GM18498 (cell line): Measurements from ENCODE around the gene RAB12.
A peak's percentile ranks its signal among the peaks of the same experiment; 100 is the strongest.
"Not testable (repeated sequence)": the region's sequence is repeated elsewhere in the genome, so short reads cannot be mapped to it uniquely, and the experiment has no call there.

Experiments used
- ATAC-seq: cut with Tn5 transposase; IDR thresholded peaks from one replicate; pipeline ENCODE4 v1.9.1; 2021; ENCODE audit warnings: mild to moderate bottlenecking, moderate library complexity; ENCODE audit not compliant: unreplicated experiment

The RAB12 gene, protein sequence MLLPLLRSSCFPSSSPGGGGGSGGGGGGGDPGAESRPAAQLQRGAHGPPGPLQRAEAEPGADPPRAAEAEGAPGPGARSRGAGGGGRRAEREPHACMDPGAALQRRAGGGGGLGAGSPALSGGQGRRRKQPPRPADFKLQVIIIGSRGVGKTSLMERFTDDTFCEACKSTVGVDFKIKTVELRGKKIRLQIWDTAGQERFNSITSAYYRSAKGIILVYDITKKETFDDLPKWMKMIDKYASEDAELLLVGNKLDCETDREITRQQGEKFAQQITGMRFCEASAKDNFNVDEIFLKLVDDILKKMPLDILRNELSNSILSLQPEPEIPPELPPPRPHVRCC

GRCh38 chr18:8608795-8609658 is at the start of gene RAB12:
Gene RAB12, plus strand, starts transcription at chr18:8609437. Its CDS starts 3 bp downstream, at chr18:8609440.
- ATAC-seq: peak; percentile 64

DNA sequence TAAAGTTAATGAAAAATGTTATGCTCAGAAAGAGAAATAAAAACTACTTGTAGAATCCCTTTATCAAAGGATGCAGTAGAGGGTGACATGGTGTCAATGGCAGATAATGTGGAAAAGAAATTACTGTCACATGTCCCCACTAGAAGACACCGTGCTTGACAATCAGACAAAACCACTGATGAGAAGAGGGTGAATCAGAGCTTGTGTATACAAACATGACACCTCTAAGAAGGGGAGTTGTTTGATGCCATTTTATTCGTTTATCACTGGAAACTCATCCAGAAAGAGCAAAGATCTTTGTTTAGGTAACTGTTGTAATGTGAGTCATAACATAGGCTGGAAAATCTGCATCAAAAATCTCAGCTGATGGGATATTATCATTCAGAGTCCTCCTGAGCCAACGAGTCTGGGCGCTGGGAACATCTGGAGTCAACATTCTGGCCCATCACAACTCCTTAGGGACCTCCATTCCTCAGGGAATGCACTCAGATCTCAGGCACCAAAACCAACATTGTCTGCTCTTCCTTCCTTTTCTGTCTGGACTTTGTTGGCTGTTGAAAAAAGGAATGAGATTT is 49.5 kb upstream of the RAB12 start:
- no peak for ATAC-seq

- no peak for ATAC-seq
Observed at GRCh38 chr18:8561123-8561910, 47.9 kb upstream of the RAB12 start.

DNA sequence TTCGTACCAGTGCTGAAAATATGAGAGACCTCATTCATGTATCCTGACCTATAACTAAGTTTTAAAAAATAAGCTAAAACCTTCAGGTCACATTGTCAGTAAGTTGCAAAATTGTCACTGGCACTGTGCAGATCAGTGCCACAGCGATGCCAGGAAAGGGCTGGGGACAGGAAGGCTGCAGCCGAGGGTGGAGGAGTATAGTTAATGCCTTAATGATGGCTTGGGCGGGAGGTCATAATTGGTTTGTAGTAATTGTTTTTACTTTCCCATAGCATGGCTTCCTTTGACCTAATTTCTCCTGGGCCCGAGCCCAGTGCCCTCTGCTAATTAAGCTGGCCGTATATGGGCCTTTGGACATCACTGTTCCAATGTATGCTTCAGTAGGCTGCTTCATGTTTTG is 47.2 kb upstream of the RAB12 start:
- no peak for ATAC-seq

DNA sequence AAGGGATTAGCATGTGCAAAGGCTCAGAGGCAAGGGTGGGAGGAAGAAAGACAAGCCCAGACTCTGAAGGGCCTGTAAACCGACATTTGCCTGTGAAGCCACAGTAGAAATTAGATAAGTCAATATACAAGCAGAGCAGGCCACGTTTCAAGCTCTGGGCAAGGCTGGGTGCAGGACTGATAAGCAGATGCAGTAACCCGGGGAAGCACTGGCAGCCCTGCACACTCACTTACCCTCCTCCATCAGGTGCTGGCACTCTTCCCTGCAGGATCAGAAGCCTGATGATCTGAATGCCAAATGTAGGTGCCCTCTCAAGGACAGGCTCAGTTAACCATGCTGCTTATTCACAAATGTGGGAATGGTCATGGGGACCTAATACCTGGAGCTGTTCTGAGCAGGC is 46.3 kb upstream of the RAB12 start:
- no peak for ATAC-seq

DNA sequence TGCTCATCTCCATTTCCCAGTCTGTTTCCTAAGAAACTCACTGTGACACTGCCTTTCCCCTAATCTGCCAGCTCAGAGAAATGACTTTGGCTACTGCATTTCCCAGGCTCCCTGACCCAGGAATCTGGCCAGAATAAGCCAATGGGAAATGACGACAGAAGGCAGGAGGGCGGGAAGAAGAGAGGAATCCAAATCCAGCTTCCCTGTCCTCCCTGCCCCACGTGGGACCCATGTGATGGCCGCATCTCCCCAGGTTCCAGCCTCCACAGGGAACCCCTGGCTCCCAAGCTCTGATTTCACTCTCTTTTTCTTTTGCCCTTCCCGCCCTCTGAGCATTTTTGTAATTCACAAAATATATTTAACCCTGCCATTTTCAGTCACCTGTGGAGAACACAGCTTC is 37.8 kb upstream of the RAB12 start:
- ATAC-seq: no peak

GRCh38 chr18:8573766-8574165 is 35.5 kb upstream of the RAB12 start:
- not testable (repeated sequence) for ATAC-seq

- no peak for ATAC-seq
Observed at GRCh38 chr18:8584798-8585197, 24.4 kb upstream of the RAB12 start.

DNA sequence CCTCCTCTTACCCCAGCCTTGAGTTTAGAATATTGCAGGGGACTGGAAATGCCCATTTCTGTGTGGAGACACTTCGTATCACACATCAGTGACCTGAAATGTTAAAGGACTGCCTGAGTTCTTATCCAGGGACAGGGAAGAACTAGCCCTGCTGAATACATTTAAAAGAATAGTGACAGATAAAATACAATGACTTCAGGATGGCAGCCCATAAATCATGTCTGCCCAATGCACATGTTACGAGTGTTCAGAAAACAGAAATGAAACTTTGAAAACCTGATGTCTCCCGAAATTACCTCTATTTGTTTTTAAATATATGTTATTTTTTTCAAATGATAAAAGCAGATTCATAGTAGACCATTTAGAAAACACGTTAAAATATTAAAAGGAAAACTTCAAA is 22.3 kb upstream of the RAB12 start:
- no peak for ATAC-seq

DNA sequence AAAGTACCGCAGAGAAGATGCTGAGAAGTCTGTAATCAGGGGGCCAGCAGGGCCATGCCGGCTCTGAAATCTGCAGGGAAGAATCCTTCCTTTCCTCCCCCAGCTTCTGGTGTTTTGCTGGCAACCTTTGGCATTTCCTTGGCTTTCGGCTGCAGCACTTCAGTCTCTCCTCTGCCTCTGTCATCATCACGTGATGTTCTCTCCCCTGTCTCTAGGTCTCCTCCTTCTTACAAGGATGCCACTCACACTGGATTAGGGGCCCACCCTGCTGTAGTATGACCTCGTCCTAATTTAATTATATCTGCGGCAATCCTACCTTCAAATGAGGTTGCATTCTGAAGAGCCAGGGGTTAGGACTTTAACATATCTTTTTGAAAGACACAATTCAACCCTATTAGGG is 13.8 kb upstream of the RAB12 start:
- ATAC-seq: no peak

DNA sequence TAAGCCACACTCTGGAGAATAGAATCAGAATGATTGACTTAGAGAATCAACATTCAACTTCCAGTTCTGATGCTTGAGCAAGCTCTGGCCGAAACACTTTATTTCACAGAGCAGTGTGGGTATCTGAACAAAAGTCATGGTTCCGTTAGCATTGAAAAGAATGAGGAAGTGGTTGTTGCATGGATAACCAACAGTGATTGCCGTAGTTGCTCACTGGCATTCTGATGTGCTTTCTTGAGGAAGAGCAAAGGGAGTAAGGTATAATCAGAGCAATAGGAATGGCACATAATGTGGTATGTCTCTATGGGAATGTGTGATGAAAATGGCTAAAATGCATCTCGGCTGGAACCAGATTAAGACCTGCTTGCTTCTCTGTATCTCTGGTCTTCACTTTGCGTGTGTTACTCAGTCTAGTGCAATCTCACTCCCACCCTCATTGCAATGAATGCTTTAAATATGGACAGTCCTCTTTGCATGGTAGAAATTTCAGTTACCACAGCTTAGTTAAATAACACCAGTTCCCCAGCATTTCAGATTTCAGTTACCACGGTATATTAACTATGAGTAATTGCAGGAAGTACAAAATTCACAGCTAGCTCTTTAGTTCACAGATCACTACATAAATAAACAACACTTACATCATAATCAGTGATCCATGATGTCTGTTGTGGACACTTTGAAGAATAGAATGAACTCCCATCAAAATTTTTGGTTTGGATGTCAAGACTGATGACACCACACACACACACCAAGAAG is 7.8 kb upstream of the RAB12 start:
- peak; percentile 64 for ATAC-seq

- ATAC-seq: peak; percentile 28
Observed at GRCh38 chr18:8602040-8602439, 7.2 kb upstream of the RAB12 start.

DNA sequence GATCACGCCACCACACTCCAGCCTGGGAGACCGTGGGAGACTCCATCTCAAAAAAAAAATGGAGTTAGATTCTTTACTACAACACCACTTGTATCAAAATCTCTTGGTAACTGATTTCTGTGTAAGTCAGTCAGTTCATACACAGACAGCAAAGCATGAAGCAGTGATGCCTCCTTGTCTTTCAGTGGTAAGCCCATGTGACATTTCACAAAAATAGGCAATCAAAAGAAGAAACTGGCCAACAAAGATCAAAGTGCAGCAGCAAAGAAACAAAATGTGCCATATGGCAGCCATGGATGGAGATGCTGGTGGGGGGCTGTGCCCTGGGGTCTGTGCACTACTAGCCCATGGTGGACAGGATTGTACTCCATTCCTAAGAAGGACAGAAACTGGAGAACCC is 6.7 kb upstream of the RAB12 start:
- no peak for ATAC-seq

DNA sequence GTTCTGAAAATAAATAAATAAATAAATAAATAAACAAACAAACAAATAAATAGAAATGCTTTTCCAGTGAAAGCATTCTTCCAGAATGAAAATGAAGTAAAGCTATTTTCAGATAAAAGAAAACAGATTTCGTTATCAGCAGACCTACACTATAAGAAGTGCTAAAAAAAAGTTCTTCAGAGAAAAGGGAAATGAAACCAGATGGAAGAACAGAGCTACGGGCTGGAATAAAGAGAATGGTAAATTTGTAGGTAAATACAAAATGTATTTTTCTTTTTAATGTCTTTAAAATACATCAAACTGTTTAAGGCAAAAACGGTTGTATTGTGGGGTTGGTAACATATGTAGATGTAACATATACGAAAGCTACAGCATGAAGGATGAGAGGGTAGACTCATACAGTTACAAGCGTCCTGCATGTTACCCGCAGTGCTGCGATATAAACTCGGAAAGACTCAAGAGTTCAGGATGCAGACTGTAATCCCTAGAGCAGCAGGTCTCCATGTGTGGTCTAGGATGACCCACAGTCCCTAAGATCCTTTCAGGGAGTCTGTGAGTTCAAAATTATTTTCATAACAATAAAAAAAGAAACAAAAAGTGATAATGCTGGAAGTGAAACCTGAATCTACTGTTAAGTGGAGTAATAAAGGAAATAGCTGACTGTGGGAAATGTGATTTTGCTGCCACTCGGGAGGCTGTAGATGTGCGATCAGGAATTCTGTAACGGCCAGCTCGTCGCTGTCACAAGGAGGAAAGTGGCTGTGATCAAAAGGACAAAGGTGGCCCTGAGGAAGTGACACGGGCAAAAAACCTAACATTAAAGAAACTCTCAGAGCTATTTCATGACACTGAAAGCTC is 5.3 kb upstream of the RAB12 start:
- no peak for ATAC-seq

DNA sequence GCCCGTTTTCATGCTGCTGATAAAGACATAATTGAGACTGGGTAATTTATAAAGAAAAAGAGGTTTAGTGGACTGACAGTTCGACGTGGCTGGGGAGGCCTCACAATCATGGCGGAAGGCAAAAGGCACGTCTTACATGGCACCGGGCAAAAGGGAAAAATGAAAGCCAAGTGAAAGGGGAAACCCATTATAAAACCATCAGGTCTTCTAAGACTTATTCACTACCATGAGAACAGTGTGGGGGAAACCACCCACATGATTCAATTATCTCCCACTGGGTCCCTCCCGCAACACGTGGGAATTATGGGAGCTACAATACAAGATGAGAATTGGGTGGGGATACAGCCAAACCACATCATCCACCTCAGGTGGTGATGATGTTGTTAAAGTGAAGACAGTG is 3.3 kb upstream of the RAB12 start:
- no peak for ATAC-seq

DNA sequence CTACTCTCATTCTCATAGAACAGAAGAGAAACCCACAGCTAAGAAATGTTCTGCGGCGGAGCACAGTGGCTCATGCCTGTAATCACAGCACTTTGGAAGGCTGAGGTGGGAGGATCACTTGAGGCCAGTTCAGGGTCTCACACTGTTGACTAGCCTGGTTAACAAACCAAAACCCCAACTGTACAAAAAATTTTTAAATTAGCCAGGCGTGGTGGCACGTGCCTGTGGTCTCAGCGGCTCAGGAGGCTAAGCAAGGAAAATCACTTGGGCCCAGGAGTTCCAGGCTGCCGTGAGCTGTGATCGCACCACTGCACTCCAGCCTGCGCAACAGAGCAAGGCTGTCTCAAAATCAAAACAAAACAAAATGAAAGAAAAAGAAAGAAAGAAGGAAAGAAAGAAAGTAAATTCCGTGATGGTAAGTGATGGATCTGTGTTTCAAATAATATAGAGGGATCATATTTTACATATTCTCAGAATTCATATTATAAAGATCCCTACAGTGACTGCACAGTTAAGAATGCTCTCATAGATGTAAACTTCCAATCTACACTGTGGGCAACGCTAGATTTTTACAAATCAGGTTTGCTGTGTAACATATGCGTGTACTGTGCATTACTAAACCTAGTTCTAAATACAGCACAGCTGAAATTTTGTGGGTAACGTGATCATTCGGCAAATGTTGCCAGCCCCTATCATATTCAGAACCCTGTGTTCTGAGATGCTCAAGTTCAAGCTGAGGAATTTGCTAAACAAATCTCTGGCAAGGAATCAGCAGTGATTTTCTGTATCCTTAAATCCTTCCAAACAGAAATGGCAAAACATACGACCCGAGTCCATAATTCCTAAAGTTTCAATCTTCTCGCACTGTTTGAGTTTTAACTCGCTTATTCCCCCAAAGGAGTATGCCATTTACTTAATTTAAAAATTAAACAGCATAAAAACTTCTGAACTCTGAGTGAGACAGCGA is 1.2 kb upstream of the RAB12 start:
- peak; percentile 35 for ATAC-seq

GRCh38 chr18:8609659-8610458 is 622 bp downstream of the RAB12 start:
- peak; percentile 15 for ATAC-seq
